Globus pallidus (tissue), 1 donor: ENCODE measurements around the gene TTC17.

Experiments
- DNase-seq: peaks from one replicate; pipeline ENCODE4 v3.0.0-alpha.2; 2015; ENCODE audit warnings: low spot score

TTC17 gene

DNA sequence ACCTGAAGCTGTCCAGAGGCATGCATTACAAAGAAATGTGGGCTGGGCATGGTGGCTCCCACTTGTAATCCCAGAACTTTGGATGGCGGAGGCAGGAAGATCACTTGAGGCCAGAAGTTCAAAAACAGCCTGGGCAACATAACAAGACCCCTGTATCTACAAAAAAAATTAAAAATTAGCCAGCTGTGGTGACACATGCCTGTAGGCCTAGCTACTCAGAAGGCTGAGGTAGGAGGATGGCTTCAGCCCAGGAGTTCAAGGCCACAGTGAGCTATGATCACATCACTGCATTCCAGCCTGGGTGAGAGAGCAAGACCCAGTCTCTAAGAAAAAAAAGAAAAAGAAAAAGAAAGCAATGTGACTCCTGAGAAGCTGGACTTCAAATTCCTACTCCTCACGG, 183.3 kb downstream of the TTC17 start:
- no peak for DNase-seq

DNA sequence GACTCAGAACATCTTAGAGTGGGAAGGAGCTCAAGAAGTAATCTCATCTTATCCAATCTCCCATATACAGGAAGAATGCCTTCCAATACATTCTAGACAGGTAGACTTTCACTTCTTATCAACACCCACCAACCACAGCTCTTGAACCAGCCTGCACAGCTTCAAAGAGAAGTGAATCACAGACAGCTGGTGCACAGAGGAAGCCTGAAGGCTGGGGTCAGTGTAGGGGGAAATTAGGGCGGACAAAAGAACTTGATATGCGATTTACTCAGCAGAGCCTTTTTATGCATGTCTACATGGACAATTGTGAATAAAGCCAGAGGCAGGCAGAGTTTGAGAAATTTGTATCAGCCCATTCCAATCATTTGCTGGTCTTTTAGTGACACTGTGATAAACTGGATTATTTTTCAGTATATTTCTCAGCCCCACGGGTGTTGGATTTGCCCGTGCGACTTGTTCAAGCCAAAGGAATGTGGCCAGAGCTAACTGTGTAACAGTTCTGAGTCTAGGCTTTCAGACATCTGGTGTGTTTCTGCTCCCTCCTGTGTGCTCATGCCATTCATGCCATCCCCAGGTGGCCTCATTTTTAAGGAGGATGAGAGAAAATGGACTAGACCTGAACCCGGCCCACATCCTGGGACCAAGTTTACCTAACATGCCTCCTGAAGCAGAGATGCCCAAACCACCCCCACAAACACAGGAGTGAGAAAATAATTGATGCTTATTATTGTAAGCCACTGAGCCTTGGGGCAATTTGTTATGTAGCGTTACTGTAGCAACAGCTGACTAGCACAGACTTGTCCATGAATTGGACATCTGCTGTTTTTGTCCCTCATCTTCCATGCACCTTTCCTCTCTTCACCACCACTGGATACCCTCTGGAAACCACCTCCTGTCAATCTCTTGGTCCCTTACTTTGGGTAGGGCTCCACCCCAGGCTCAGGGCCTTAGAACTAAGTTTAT, 184.3 kb downstream of the TTC17 start:
- DNase-seq: no peak
